A673 (cell line): ENCODE data around the gene HGFAC. TPM values are rescaled to one million over a fixed set of nuclear protein-coding genes. Genes with fewer than 3 reads are reported as not detected.

Experiments used
- BruUV-seq: library from RNA; stranded (reverse); fragments of 400-500 nt; replicated peaks from 2 replicates; lab custom pipeline; 2021; lab: Mats Ljungman, UMichigan
- CTCF ChIA-PET: fragments of 300-600 bp; sonication (Branson Sonifier 250); formaldehyde crosslinking; loops from one replicate; lab custom pipeline; 2022; ENCODE audit warnings: antibody characterized with exemption; lab: Charles Lee
- POLR2A ChIA-PET: fragments of 300-600 bp; sonication (Branson Sonifier 250); formaldehyde crosslinking; loops from one replicate; lab custom pipeline; 2022; ENCODE audit warnings: antibody characterized with exemption; ENCODE audit not compliant: low non-redundant PET; lab: Charles Lee
- DNase-seq: peaks from one replicate; pipeline ENCODE4 v3.0.0-alpha.2; 2015; ENCODE audit warnings: low spot score
- H3K27ac ChIP-seq: fragments of 200-600 bp; sonication (generic); 2 replicates; pipeline ENCODE4 v1.5.1; 2016; ENCODE audit warnings: mixed run types, low read depth, mild to moderate bottlenecking, mixed read lengths, antibody characterized with exemption, low read length; ENCODE audit not compliant: poor library complexity, severe bottlenecking
- H3K27me3 ChIP-seq: fragments of 200-600 bp; sonication (generic); replicated peaks from 2 replicates; pipeline ENCODE4 v1.6.1; 2017; ENCODE audit warnings: mixed run types, low read depth, mild to moderate bottlenecking, mixed read lengths, antibody characterized with exemption, low read length; ENCODE audit not compliant: insufficient read depth, poor library complexity
- H3K36me3 ChIP-seq: fragments of 200-600 bp; sonication (generic); 2 replicates; pipeline ENCODE4 v1.6.1; 2016; ENCODE audit warnings: mixed run types, mild to moderate bottlenecking, mixed read lengths, antibody characterized with exemption, low read length; ENCODE audit not compliant: insufficient read depth, poor library complexity, severe bottlenecking
- H3K4me1 ChIP-seq: fragments of 200-600 bp; sonication (generic); 2 replicates; pipeline ENCODE4 v1.6.1; 2017; ENCODE audit warnings: mixed run types, mild to moderate bottlenecking, mixed read lengths, antibody characterized with exemption, low read length; ENCODE audit not compliant: insufficient read depth, poor library complexity, severe bottlenecking
- H3K4me3 ChIP-seq: fragments of 200-600 bp; sonication (generic); 2 replicates; pipeline ENCODE4 v1.5.1; 2016; ENCODE audit warnings: low read depth, mixed run types, mild to moderate bottlenecking, mixed read lengths, low read length; ENCODE audit not compliant: poor library complexity, severe bottlenecking
- H3K9me3 ChIP-seq: fragments of 200-600 bp; sonication (generic); 2 replicates; pipeline ENCODE4 v1.6.1; 2016; ENCODE audit warnings: mixed run types, low read depth, mild to moderate bottlenecking, mixed read lengths, antibody characterized with exemption, low read length; ENCODE audit not compliant: poor library complexity, severe bottlenecking
- EZH2 ChIP-seq: fragments of 200-600 bp; sonication (generic); IDR thresholded peaks from 2 replicates; pipeline ENCODE4 v1.6.1; 2017; ENCODE audit warnings: borderline replicate concordance, low read depth, mild to moderate bottlenecking, mixed read lengths, antibody characterized with exemption, low read length; ENCODE audit not compliant: poor library complexity, severe bottlenecking
- intact Hi-C: fragments of 100-400 bp; cut with micrococcal nuclease; formaldehyde crosslinking; loops from one replicate; pipeline ENCODE4 v1.10.0; 2022; ENCODE audit not compliant: unreplicated experiment
- total RNA-seq: library from RNA; stranded (reverse); gene quantifications from 2 replicates; pipeline ENCODE4 v1.2.3, GENCODE V29; 2021
- TF ChIP-seq, protein P1 (sequence below): fragments of 300-800, 200-600 bp; sonication (generic); conservative IDR thresholded peaks from 2 replicates; pipeline ENCODE4 v1.5.1; 2017; ENCODE audit warnings: low read depth, mild to moderate bottlenecking, antibody characterized with exemption, low read length, moderate library complexity, mixed read lengths

The HGFAC gene
- total RNA-seq, 1 experiment from 2014 or later: 4.8 TPM

DNA sequence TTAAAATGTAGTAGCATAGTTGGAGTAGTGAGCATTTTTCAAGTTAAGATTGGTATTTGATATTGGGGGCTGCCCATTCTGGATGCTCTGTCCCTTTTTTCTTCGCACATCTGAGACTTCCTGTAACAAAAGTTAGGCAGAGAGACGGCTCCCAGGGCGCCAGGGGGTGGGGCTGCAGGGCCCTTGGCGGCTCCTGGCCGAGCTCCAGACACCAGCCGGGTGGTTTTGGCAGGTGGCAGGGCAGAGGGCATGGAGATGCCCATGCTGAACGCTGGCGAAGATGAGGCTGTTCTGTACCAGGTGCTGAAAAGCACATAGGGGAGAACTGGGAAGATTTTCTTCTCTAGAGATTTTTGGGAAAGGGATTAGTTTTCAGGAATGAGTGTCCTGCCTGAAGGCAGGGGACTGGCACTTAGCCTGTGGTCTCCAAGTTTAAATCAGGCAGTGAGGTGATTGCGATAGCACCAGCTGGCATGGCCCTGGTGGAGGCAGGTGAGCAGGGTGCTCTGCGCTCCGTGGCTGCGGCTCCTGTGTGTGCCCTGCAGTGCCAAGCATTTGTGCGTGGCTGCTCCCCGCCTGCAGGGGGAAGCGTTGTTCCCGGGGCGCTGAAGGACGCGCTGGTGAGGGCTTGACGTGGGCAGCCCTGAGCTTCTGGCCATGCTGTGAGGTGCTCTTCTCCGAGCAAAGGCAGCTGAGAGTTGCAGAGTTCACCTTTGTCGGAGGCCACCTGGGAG, 23.6 kb upstream of the HGFAC start:
- intact Hi-C loops: no loop called here
- Histone ChIP-seq H3K4me3 (no peak overlapping the region), H3K36me3 (peaks cover 12% of the 10 kb centered on the region), H3K4me1 (no peaks in the 10 kb centered on the region), H3K27ac (no peak overlapping the region), H3K27me3 (no peaks in the 10 kb centered on the region), H3K9me3 (no peaks in the 10 kb centered on the region)
- no peak for DNase-seq
- TSS peak; percentile 41 for BruUV-seq
- ChIA-PET CTCF (no interaction called here), POLR2A (no interaction called here)
- TF ChIP-seq, protein P1, sequence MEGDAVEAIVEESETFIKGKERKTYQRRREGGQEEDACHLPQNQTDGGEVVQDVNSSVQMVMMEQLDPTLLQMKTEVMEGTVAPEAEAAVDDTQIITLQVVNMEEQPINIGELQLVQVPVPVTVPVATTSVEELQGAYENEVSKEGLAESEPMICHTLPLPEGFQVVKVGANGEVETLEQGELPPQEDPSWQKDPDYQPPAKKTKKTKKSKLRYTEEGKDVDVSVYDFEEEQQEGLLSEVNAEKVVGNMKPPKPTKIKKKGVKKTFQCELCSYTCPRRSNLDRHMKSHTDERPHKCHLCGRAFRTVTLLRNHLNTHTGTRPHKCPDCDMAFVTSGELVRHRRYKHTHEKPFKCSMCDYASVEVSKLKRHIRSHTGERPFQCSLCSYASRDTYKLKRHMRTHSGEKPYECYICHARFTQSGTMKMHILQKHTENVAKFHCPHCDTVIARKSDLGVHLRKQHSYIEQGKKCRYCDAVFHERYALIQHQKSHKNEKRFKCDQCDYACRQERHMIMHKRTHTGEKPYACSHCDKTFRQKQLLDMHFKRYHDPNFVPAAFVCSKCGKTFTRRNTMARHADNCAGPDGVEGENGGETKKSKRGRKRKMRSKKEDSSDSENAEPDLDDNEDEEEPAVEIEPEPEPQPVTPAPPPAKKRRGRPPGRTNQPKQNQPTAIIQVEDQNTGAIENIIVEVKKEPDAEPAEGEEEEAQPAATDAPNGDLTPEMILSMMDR: peak; percentile 46
- TF ChIP-seq EZH2: no peak

DNA sequence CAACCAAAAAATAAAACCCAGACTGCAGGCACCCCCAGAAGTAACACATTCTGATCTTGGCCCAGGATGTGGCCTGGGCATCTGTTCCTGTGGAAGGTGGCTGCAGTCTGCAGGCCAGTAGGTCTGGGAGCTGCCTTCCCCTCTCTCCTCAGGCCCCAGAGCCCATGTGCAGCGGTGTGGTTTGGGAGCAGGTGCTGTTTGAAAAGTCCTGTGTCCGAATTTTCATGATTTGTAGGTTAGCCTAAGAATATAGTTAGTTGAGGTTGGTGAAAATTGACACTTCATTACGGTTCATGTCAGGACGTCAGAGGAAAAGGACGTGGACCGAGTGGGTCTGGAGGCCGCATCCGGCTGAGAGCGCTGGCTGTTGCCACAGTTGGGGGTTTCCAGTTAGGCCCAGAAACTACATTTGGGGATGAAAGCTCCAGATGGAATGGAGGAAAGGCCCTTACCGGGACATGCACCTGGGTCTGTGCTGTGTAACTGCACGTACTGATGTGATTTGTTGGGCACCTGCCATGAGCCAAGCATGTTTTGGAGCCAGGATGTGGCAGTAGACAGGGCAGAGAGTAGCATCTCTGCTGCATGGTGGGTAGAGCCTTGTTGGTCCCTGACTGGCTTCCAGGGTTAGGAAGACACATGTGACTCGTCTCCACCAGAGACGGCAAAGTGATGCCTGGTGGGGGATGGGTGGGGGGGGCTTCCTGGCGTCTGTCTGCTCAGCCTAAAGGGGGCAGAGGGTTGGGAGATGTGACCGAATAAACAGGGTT, 21.7 kb upstream of the HGFAC start:
- no TSS peak for BruUV-seq
- DNase-seq: peak; percentile 41
- Histone ChIP-seq H3K4me1 (no peaks in the 10 kb centered on the region), H3K4me3 (no peak overlapping the region), H3K9me3 (no peaks in the 10 kb centered on the region), H3K36me3 (peaks cover 12% of the 10 kb centered on the region), H3K27me3 (no peaks in the 10 kb centered on the region), H3K27ac (no peak overlapping the region)
- ChIA-PET CTCF (interaction anchor here (1.0 kb wide), 1 partner anchor 17 kb away, joined by 4 read pairs; no protein-coding TSS in a partner anchor), POLR2A (no interaction called here)
- TF ChIP-seq, protein P1: no peak
- TF ChIP-seq EZH2: no peak
- intact Hi-C loops: no loop called here

DNA sequence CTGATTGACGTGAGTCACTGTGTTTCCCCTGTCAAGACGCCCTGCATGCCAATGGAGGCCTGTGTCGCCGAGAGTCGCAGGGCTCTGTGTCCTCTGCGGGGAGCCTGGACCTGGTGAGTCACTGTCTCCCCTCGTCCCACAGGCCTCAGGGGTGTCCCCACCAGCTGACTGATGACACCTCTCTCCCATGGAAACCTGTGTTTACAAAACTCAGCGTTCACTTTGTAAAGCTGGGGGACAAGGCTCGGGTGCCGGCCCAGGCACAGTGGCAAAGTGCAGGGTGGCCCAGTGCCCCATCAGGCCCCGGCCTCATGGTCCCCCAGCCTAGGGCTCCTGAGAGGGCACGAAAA, 21.2 kb upstream of the HGFAC start:
- ChIA-PET CTCF (no interaction called here), POLR2A (no interaction called here)
- Histone ChIP-seq H3K4me3 (no peak overlapping the region), H3K9me3 (no peaks in the 10 kb centered on the region), H3K36me3 (peaks cover 12% of the 10 kb centered on the region), H3K27me3 (no peaks in the 10 kb centered on the region), H3K4me1 (no peaks in the 10 kb centered on the region), H3K27ac (no peak overlapping the region)
- intact Hi-C loops: no loop called here
- no TSS peak for BruUV-seq
- no peak for TF ChIP-seq EZH2
- no peak for DNase-seq
